Middle frontal gyrus (tissue), 1 donor: ENCODE data around the gene MT2A.

Source experiments
- DNase-seq: peaks from one replicate; pipeline ENCODE4 v3.0.0-alpha.2; 2015; ENCODE audit warnings: low spot score; ENCODE audit errors: extremely low spot score

Gene MT2A

GRCh38 chr16:56600398-56600999 is 7.9 kb upstream of the MT2A start:
- DNase-seq, result peak; percentile 61

DNA sequence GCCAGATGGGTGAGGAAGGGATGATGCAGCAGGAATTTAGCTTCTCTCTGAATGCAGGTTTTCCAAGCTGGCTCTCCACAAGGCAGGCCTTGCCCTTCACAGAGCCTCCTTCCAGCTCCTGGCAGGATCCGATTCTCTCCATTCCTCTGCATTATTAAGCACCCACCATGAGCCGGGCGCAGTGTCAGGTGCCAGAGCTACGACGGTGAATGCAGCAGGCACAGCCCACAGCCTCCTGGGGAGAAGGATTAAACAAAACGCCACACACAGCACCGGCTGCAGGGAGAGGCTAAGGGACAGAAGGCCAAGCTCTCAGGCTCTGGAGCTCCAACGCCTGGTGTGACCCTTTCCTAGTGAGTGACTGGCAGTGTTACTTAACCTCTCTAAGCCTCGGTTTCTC is 7.1 kb upstream of the MT2A start:
- DNase-seq, result no peak

DNA sequence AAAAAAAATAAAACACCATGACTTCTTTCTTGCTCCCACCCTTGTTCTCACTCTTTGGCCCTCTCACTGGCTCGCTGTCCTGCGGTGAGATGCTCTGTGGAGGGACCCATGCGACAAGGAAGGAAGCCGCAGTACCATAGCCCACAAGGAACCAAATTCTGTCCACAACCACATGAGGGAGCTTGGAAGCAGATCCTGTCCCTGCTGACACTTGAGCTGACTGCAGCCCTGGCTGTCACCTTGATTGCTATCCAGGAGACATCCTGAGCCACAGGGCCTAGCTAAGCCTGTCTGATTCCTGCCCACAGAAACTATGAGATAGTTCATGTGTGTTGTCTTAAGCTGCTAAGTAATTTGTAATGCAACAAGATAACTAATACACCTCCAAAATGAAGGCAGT is 4.8 kb upstream of the MT2A start:
- DNase-seq, result no peak

DNA sequence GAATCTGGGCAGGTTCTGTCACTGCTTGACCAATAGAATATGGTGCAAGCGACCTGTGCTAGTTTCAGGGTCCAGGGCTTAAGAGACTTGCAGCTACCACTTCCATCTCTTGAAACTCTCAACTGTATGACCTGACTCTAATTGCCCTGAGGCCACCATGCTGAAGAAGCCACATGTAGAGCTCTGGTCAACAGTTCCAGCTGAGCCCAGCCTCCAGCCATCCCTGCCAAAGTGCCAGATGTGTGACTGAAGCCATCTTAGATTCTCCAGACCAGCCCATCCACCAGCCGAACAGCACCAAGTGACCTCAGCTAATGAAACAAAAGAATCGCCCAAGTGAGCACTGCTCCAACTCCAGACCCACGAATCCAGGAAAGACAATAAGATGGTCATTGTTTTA is 3.4 kb upstream of the MT2A start:
- DNase-seq, result no peak

GRCh38 chr16:56605475-56605874 is 2.9 kb upstream of the MT2A start:
- DNase-seq, result no peak

DNA sequence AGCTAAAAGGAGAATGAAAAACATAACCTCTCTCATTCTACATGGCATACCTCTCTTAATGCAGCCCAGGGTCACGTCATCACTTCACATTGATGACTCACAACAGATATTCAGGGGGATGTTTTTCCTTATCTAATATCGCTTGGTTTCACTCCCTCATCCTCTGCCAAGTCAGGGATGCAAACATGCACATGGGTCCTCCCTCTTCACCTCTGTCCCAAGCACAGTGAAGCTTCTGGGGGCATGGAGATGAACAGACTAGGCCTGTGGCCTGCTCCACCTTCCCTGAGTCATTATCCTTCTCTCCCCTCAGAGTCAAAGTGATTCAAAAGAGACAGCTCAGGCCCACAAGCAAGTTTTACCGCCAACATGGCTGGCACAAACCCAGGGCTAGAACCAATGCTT is 2.3 kb upstream of the MT2A start:
- DNase-seq, result no peak

- DNase-seq, result no peak
Measured at GRCh38 chr16:56606476-56607108, 1.8 kb upstream of the MT2A start.

GRCh38 chr16:56607109-56607618 is 1.2 kb upstream of the MT2A start:
- DNase-seq, result no peak

- DNase-seq, result no peak
Measured at GRCh38 chr16:56607675-56608042, 725 bp upstream of the MT2A start.

DNA sequence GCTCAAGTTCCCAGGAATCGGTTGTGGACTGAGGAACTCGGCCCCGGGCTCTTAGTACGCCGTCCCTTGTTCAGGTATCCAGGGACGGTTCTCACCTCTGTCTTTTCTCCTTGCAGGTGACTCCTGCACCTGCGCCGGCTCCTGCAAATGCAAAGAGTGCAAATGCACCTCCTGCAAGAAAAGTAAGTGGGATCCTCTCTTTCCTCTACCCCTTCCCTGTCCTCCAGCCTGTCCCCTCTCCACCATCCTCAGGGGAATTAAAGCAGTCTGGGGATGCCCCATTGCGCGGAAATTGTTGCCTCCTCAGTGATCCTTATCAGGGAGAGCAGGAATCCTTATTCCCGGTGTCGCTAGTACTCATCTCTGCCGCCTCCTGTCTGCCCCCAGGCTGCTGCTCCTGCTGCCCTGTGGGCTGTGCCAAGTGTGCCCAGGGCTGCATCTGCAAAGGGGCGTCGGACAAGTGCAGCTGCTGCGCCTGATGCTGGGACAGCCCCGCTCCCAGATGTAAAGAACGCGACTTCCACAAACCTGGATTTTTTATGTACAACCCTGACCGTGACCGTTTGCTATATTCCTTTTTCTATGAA is 585 bp downstream of the MT2A start:
- DNase-seq, result no peak

DNA sequence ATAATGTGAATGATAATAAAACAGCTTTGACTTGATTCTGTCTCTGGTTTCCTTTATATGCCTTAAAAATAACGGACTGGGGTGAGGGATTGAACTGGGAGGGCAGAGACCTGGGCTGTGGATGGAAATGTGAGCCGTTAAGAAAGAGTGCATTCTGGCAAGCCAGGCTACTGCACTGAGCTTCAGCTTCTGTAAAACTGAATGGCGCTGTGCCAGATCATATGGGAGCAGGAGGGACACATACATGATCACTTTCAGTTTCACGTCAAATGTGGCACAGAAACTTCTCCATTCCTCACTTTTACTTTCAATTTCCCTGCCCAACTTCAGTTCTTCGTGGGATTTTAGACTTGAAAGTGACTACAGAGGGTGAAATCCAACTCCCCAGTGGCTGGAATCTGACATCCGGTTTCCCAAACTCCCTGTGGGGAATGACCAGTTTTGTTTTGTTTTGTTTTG is 1.1 kb downstream of the MT2A start:
- no peak for DNase-seq

- DNase-seq, result no peak
Measured at GRCh38 chr16:56610017-56610608, 1.7 kb downstream of the MT2A start.

DNA sequence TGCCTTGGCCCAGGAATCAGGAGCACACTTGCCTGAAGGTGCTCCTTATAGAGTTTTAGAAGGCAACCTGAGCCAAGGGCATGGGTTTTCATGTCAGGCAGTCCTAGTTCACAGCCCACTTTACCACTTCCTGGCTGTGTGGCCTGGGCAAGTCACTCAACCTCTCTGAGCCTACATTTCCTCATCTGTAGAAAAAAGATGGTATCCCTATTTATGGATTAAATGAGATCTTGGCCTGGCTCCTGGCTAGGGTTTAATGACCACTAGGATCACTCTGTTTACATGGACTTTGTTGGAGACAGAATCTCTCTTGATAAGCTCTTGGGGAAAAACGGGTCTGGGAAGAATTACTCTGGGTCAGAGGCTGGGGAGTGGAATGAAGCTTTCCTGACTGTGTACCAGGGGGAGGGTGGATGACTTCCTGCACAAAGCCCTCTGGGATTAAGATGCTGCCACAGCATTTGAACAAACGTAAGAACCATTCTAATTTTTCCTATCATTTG is 2.3 kb downstream of the MT2A start:
- DNase-seq, result no peak

DNA sequence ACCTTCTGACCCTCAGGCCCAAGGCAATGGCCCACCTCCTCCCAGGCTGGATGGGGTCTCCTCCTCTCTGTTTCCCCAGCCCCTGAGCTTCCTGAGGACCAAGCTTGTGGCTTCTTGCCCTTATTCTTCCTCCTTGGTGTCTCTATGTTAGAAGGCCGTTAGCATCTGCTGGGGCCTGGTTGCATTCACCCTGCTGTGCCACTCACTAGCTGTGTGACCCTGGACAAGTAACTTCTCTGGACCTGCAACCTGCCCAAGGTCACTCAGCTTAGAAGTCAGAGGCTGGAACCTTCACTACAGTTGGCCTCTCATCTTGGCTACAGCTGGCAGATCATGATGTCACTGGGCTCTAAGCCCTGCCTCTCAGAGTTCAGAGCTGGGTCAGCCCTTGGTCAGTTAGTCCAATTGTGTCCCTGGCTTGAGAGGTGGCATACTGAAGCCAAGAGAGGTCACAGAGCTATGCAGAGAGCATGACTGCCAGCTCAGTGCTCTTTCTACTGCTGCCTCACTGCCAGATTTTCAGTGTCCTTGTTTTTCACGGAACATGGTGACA is 3.0 kb downstream of the MT2A start:
- DNase-seq, result no peak

- no peak for DNase-seq
Measured at GRCh38 chr16:56613706-56614105, 5.3 kb downstream of the MT2A start.

GRCh38 chr16:56614549-56614991 is 6.2 kb downstream of the MT2A start:
- no peak for DNase-seq

- no peak for DNase-seq
Measured at GRCh38 chr16:56615353-56615752, 7.0 kb downstream of the MT2A start.

- no peak for DNase-seq
Measured at GRCh38 chr16:56616608-56617211, 8.3 kb downstream of the MT2A start.

GRCh38 chr16:56617212-56618085 is 9.1 kb downstream of the MT2A start:
- no peak for DNase-seq

DNA sequence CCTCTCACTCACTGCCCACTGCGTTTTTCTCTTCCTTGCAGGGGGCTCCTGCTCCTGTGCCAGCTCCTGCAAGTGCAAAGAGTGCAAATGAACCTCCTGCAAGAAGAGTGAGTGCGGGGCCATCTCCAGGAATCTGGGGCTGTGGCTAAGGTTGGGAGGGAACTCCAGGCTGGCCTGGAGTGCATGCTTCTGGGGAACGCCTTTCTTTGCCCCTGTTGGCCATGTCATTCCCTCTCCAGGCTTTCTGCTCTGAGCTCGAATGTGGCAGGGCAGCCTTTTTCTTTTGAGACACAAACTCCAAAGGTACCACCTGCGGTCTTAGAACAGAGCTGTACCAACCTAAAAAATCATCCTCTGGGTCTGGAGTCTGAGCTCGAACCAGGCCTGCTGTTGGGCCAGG is 9.8 kb downstream of the MT2A start:
- DNase-seq, result no peak
